Hepatocyte (in vitro differentiated cells): ENCODE measurements around the gene PHKB. TPM values are rescaled to one million over a fixed set of nuclear protein-coding genes. Genes with fewer than 3 reads are reported as not detected.

Experiments
- DNase-seq: peaks from one replicate; pipeline ENCODE4 v3.0.0-alpha.2; 2016; ENCODE audit warnings: low spot score
- H2AFZ ChIP-seq: fragments of 200-600 bp; sonication (generic); 2 replicates; pipeline ENCODE4 v1.6.0; 2016; ENCODE audit warnings: antibody characterized with exemption, mild to moderate bottlenecking
- H3K27ac ChIP-seq: fragments of 200-600 bp; sonication (generic); 2 replicates; pipeline ENCODE4 v1.5.1; 2016; ENCODE audit warnings: mild to moderate bottlenecking
- H3K27me3 ChIP-seq: fragments of 200-600 bp; sonication (generic); 2 replicates; pipeline ENCODE4 v1.6.1; 2016
- H3K36me3 ChIP-seq: fragments of 200-600 bp; sonication (generic); replicated peaks from 2 replicates; pipeline ENCODE4 v1.5.1; 2016; ENCODE audit warnings: low read depth; ENCODE audit not compliant: insufficient read depth
- H3K4me1 ChIP-seq: fragments of 200-600 bp; sonication (generic); 2 replicates; pipeline ENCODE4 v1.5.1; 2016; ENCODE audit warnings: mild to moderate bottlenecking, moderate library complexity; ENCODE audit not compliant: insufficient read depth
- H3K4me2 ChIP-seq: fragments of 200-600 bp; sonication (generic); 2 replicates; pipeline ENCODE4 v1.6.0; 2016
- H3K4me3 ChIP-seq: fragments of 200-600 bp; sonication (generic); 2 replicates; pipeline ENCODE4 v1.5.1; 2016; ENCODE audit warnings: mild to moderate bottlenecking
- H3K79me2 ChIP-seq: fragments of 200-600 bp; sonication (generic); 2 replicates; pipeline ENCODE4 v1.6.0; 2017; ENCODE audit warnings: mild to moderate bottlenecking
- H3K9me2 ChIP-seq: fragments of 200-600 bp; sonication (generic); replicated peaks from 2 replicates; pipeline ENCODE4 v1.6.0; 2017; ENCODE audit warnings: mild to moderate bottlenecking; ENCODE audit not compliant: insufficient read depth
- H3K9me3 ChIP-seq: fragments of 200-600 bp; sonication (generic); 2 replicates; pipeline ENCODE4 v1.5.1; 2016; ENCODE audit warnings: low read depth, mild to moderate bottlenecking
- H4K20me1 ChIP-seq: fragments of 200-600 bp; sonication (generic); 2 replicates; pipeline ENCODE4 v1.6.0; 2016; ENCODE audit warnings: mild to moderate bottlenecking; ENCODE audit not compliant: insufficient read depth, poor library complexity, severe bottlenecking
- CTCF ChIP-seq: fragments of 200-600 bp; sonication (generic); IDR thresholded peaks from 2 replicates; pipeline ENCODE4 v1.5.1; 2016; ENCODE audit warnings: antibody characterized with exemption, mild to moderate bottlenecking; ENCODE audit not compliant: poor library complexity
- EZH2 ChIP-seq: fragments of 200-600 bp; sonication (generic); IDR thresholded peaks from 2 replicates; pipeline ENCODE4 v1.6.1; 2016; ENCODE audit warnings: antibody characterized with exemption, mild to moderate bottlenecking, borderline replicate concordance
- EZH2phosphoT487 ChIP-seq: fragments of 200-600 bp; sonication (generic); IDR thresholded peaks from one replicate; pipeline ENCODE4 v1.6.1; 2018; ENCODE audit warnings: antibody characterized with exemption, mild to moderate bottlenecking, low read depth, moderate library complexity; ENCODE audit not compliant: unreplicated experiment, severe bottlenecking
- WGBS: methylation state at CpG from one replicate; pipeline ENCODE4 v1.1.6; 2016; ENCODE audit warnings: low lambda C conversion rate; ENCODE audit errors: missing lambda C conversion rate; 5-methylcytosine and 5-hydroxymethylcytosine counted together
- polyA plus RNA-seq: library from polyadenylated mRNA; unstranded; fragments of >200 nt; fragmentation: Nextera tagmentation; extraction: Ambion mirVana; gene quantifications from 2 replicates; pipeline ENCODE4 v1.2.1, GENCODE V29; 2016
- total RNA-seq: library from RNA; depleted of rRNA; stranded (reverse); fragments of >200 nt; gene quantifications from 2 replicates; pipeline ENCODE4 v1.2.3, GENCODE V29; 2014

PHKB gene
- total and polyA plus RNA-seq, 2 experiments from 2014 or later: 28.7 to 71.7 TPM

GRCh38 chr16:47728205-47728604 is 267.1 kb downstream of the PHKB start:
- TF ChIP-seq EZH2phosphoT487: no peak
- TF ChIP-seq CTCF: no peak
- TF ChIP-seq EZH2: no peak
- H3K36me3 ChIP-seq: no peaks in the 10 kb centered on the region
- H3K9me3 ChIP-seq: no peaks in the 10 kb centered on the region
- H2AFZ ChIP-seq: no peak overlapping the region
- no peak overlapping the region for H3K27ac ChIP-seq
- DNase-seq: no peak
- H4K20me1 ChIP-seq: no peaks in the 10 kb centered on the region
- 73% methylated on average over 3 of the region's 3 CpGs for WGBS
- H3K4me2 ChIP-seq: no peak overlapping the region
- H3K4me3 ChIP-seq: no peak overlapping the region
- no peaks in the 10 kb centered on the region for H3K9me2 ChIP-seq
- no peaks in the 10 kb centered on the region for H3K27me3 ChIP-seq
- no peaks in the 10 kb centered on the region for H3K79me2 ChIP-seq
- no peaks in the 10 kb centered on the region for H3K4me1 ChIP-seq

GRCh38 chr16:47729701-47730100 is 268.6 kb downstream of the PHKB start:
- Histone ChIP-seq H3K79me2 (no peaks in the 10 kb centered on the region), H3K4me2 (no peak overlapping the region), H3K4me1 (no peaks in the 10 kb centered on the region), H3K27ac (no peak overlapping the region), H2AFZ (no peak overlapping the region), H3K27me3 (no peaks in the 10 kb centered on the region), H3K36me3 (no peaks in the 10 kb centered on the region), H4K20me1 (no peaks in the 10 kb centered on the region), H3K9me2 (no peaks in the 10 kb centered on the region), H3K4me3 (no peak overlapping the region), H3K9me3 (no peaks in the 10 kb centered on the region)
- WGBS: 90% methylated on average over 12 of the region's 12 CpGs
- DNase-seq: no peak
- TF ChIP-seq EZH2phosphoT487: no peak
- no peak for TF ChIP-seq CTCF
- no peak for TF ChIP-seq EZH2

GRCh38 chr16:47731252-47731651 is 270.1 kb downstream of the PHKB start:
- WGBS: 91% methylated on average over 2 of the region's 2 CpGs
- H3K4me2 ChIP-seq: no peak overlapping the region
- H2AFZ ChIP-seq: no peak overlapping the region
- no peaks in the 10 kb centered on the region for H3K36me3 ChIP-seq
- peaks cover 3% of the 10 kb centered on the region for H3K4me1 ChIP-seq
- H3K9me2 ChIP-seq: no peaks in the 10 kb centered on the region
- no peaks in the 10 kb centered on the region for H4K20me1 ChIP-seq
- no peak overlapping the region for H3K27ac ChIP-seq
- no peaks in the 10 kb centered on the region for H3K79me2 ChIP-seq
- TF ChIP-seq CTCF (no peak), EZH2 (no peak), EZH2phosphoT487 (no peak)
- no peaks in the 10 kb centered on the region for H3K27me3 ChIP-seq
- H3K9me3 ChIP-seq: no peaks in the 10 kb centered on the region
- no peak overlapping the region for H3K4me3 ChIP-seq
- no peak for DNase-seq

- TF ChIP-seq EZH2 (no peak), EZH2phosphoT487 (no peak), CTCF (no peak)
- H3K36me3 ChIP-seq: no peaks in the 10 kb centered on the region
- H3K9me3 ChIP-seq: no peaks in the 10 kb centered on the region
- H3K9me2 ChIP-seq: no peaks in the 10 kb centered on the region
- no peaks in the 10 kb centered on the region for H3K27me3 ChIP-seq
- peaks cover 3% of the 10 kb centered on the region for H3K4me1 ChIP-seq
- no peak overlapping the region for H3K4me3 ChIP-seq
- no peak overlapping the region for H3K4me2 ChIP-seq
- no peaks in the 10 kb centered on the region for H3K79me2 ChIP-seq
- no peak overlapping the region for H3K27ac ChIP-seq
- H4K20me1 ChIP-seq: no peaks in the 10 kb centered on the region
- H2AFZ ChIP-seq: no peak overlapping the region
- 92% methylated on average over 3 of the region's 3 CpGs for WGBS
- DNase-seq: no peak
Observed at GRCh38 chr16:47732122-47732521, 271.0 kb downstream of the PHKB start.
